ENCODE data around the gene LSS. TPM values are rescaled to one million over a fixed set of nuclear protein-coding genes. Genes with fewer than 3 reads are reported as not detected.

LSS gene
- total RNA-seq, 2 experiments from 2014 or later: 30.4 TPM

- no peak for TF ChIP-seq CTCF (IDR thresholded peaks at IDR 0.05)
- H3K27ac Mint-ChIP-seq: no peak overlapping the region
Observed at GRCh38 chr21:46207006-46207919, 21.3 kb downstream of the LSS start.

GRCh38 chr21:46206163-46207005 lies 22.2 kb downstream of the LSS start:
- Mint-ChIP-seq H3K4me1 (ENCODE audit: low read depth) (no peaks in the 10 kb centered on the region), H3K27ac (no peak overlapping the region), H3K4me3 (no peak overlapping the region), H3K36me3 (ENCODE audit: low read depth) (peaks cover 55% of the 10 kb centered on the region), H3K9me3 (no peaks in the 10 kb centered on the region), H3K27me3 (no peaks in the 10 kb centered on the region)
- intact Hi-C loops (cut with DNase I, micrococcal nuclease): no loop called here
- Histone ChIP-seq H3K27me3 (ENCODE audit: control insufficient read depth in 1 of 2, insufficient read depth in 2 of 2, low read length in 2 of 2) (no peaks in the 10 kb centered on the region), H3K4me3 (ENCODE audit: low read length) (no peak overlapping the region), H3K9me3 (ENCODE audit: control insufficient read depth in 1 of 2, insufficient read depth in 1 of 2, low read length in 2 of 2) (no peaks in the 10 kb centered on the region), H3K27ac (ENCODE audit: low read depth in 1 of 2, low read length in 2 of 2) (no peak overlapping the region), H3K4me1 (ENCODE audit: insufficient read depth, low read length) (no peaks in the 10 kb centered on the region), H3K36me3 (ENCODE audit: insufficient read depth, low read length) (peaks cover 27% of the 10 kb centered on the region)
- ATAC-seq (ENCODE audit: poor library complexity) (no peak), DNase-seq (no peak)
- ChIA-PET POLR2A (no interaction called here), CTCF (no interaction called here)
- no peak for TF ChIP-seq CTCF (IDR thresholded peaks at IDR 0.05)

More at GRCh38 chr21:46207006-46207919, 21.3 kb downstream of the LSS start:
- H3K36me3 Mint-ChIP-seq (ENCODE audit: low read depth): peaks cover 55% of the 10 kb centered on the region
- H3K4me1 Mint-ChIP-seq (ENCODE audit: low read depth): no peaks in the 10 kb centered on the region
- Histone ChIP-seq H3K4me1 (ENCODE audit: insufficient read depth, low read length) (no peaks in the 10 kb centered on the region), H3K36me3 (ENCODE audit: insufficient read depth, low read length) (peaks cover 30% of the 10 kb centered on the region), H3K4me3 (ENCODE audit: low read length) (no peak overlapping the region), H3K27ac (ENCODE audit: low read depth in 1 of 2, low read length in 2 of 2) (no peak overlapping the region), H3K9me3 (ENCODE audit: control insufficient read depth in 1 of 2, insufficient read depth in 1 of 2, low read length in 2 of 2) (no peaks in the 10 kb centered on the region), H3K27me3 (ENCODE audit: control insufficient read depth in 1 of 2, insufficient read depth in 2 of 2, low read length in 2 of 2) (no peaks in the 10 kb centered on the region)
- ChIA-PET POLR2A (no interaction called here), CTCF (interaction anchor here (1.1 kb wide), 1 partner anchor 234 kb away, joined by 3 read pairs; no protein-coding TSS in a partner anchor)
- H3K4me3 Mint-ChIP-seq: no peak overlapping the region
- H3K27me3 Mint-ChIP-seq: no peaks in the 10 kb centered on the region
- H3K9me3 Mint-ChIP-seq: no peaks in the 10 kb centered on the region
- no peak for ATAC-seq (ENCODE audit: poor library complexity)
- intact Hi-C loops (cut with DNase I, micrococcal nuclease): no loop called here
- DNase-seq: no peak

- Histone ChIP-seq H3K27me3 (ENCODE audit: control insufficient read depth in 1 of 2, insufficient read depth in 2 of 2, low read length in 2 of 2) (no peaks in the 10 kb centered on the region), H3K9me3 (ENCODE audit: control insufficient read depth in 1 of 2, insufficient read depth in 1 of 2, low read length in 2 of 2) (no peaks in the 10 kb centered on the region), H3K36me3 (ENCODE audit: insufficient read depth, low read length) (peaks cover 25% of the 10 kb centered on the region), H3K4me1 (ENCODE audit: insufficient read depth, low read length) (no peaks in the 10 kb centered on the region), H3K27ac (ENCODE audit: low read depth in 1 of 2, low read length in 2 of 2) (no peak overlapping the region), H3K4me3 (ENCODE audit: low read length) (no peak overlapping the region)
- ChIA-PET POLR2A (no interaction called here), CTCF (no interaction called here)
- intact Hi-C loops (cut with DNase I, micrococcal nuclease): no loop called here
- no peaks in the 10 kb centered on the region for H3K4me1 Mint-ChIP-seq (ENCODE audit: low read depth)
- peaks cover 55% of the 10 kb centered on the region for H3K36me3 Mint-ChIP-seq (ENCODE audit: low read depth)
- no peak overlapping the region for H3K27ac Mint-ChIP-seq
- no peak overlapping the region for H3K4me3 Mint-ChIP-seq
- no peaks in the 10 kb centered on the region for H3K9me3 Mint-ChIP-seq
- H3K27me3 Mint-ChIP-seq: no peaks in the 10 kb centered on the region
- TF ChIP-seq CTCF (IDR thresholded peaks at IDR 0.05): no peak
- DNase-seq: no peak
- ATAC-seq (ENCODE audit: poor library complexity): no peak
Observed at GRCh38 chr21:46205766-46206162, 22.8 kb downstream of the LSS start.
